ENCODE results near the gene ABHD16B. TPM values are rescaled to one million over a fixed set of nuclear protein-coding genes. Genes with fewer than 3 reads are reported as not detected.
"Not testable (repeated sequence)": the region's sequence is repeated elsewhere in the genome, so short reads cannot be mapped to it uniquely, and the experiment has no call there.

ABHD16B gene
- polyA plus RNA-seq, 1 donor: not detected

DNA sequence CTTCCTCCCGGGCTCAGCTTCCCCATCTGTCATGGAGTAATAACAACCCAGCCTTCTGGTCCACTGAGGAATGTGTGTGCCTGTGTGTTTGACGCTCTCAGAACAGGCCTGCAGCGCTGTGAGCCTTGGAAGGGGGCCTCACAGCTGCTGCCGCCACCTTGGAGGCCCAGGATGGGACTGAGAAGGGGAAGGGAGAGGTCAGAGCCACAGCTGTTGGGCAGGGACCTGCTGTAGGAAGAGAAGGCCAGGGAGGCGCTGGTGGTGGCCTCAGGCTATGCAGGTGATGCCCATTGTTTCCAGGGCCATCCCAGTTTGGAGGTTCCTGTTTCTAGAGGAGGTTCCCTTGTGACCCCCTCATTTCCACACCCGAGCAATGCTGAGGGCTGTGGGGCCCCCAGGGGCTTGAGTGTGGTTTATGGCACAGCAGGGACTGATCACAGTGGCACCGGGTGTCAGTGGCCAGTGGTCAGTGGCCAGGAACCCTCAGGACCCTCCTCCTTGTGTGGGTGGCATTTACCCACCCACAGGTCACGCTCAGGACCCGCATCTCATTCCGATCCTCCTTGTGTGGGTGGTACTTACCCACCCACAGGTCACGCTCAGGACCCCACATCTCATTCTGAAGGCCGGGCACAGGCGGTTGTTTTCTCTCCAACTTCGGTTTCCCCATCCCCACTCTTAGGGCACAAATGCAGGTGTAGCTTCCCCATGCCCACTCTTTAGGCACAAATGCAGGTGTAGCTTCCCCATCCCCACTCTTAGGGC lies 17.8 kb downstream of the ABHD16B start:
- no peak for DNase-seq

DNA sequence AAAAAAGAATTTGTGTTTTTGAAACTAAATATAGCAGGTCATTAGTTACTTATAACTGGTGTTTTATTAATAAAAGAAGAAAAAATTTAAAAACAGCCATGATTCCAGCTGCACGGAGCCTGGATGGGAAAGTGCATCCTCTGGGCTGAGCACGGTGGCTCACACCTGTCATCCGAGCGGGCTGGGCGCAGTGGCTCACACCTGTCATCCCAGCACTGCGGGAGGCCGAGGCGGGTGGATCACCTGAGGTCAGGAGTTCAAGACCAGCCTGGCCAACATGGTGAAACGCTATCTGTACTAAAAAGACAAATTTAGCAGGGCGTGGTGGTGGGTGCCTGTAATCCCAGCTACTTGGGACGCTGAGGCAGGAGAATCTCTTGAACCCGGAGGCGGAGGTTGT lies 19.6 kb downstream of the ABHD16B start:
- DNase-seq: not testable (repeated sequence)

- DNase-seq: no peak
Observed at GRCh38 chr20:63881451-63882226, 20.3 kb downstream of the ABHD16B start.

- no peak for DNase-seq
Observed at GRCh38 chr20:63882257-63883200, 21.2 kb downstream of the ABHD16B start.

GRCh38 chr20:63883201-63883593 lies 21.9 kb downstream of the ABHD16B start:
- no peak for DNase-seq

- DNase-seq: no peak
Observed at GRCh38 chr20:63884506-63885263, 23.4 kb downstream of the ABHD16B start.

- no peak for DNase-seq
Observed at GRCh38 chr20:63885264-63886053, 24.2 kb downstream of the ABHD16B start.

DNA sequence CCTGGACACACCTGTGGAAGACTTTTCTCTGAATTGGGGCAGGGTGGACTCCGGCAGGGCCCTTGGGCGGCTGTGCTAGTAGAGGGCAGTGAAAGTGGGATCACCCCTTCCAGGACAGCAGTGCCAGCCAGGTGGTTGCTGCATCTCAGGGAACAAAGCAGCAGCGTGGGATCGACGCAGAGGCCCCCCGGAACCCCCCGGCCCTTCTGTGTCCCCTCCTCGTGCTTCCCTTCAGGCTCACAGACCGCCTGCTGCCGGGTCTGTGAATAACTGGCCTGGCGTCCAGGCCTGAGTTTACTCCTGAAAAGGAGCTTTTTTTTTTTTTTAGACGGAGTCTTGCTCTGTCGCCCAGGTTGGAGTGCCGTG lies 24.7 kb downstream of the ABHD16B start:
- DNase-seq: no peak

DNA sequence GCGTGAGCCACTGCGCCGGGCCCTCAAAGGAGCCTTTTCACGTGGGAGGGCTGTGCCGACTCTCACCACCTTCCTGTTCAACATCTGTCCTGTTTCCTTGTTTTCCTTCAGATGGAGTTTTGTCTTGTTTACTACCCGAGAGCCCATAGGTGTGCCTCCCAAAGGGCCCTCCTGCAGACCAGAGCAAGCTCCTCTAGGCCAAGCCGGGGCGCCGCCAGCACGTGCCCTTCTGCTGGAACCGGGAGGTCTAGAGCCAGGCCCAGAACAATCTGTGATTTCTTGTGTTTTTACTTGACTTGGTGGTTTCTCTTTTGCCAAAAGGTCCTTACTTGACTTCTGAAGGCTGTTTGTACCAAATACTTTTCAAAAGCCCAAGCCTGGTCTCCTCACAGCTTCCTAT lies 25.6 kb downstream of the ABHD16B start:
- DNase-seq: no peak

DNA sequence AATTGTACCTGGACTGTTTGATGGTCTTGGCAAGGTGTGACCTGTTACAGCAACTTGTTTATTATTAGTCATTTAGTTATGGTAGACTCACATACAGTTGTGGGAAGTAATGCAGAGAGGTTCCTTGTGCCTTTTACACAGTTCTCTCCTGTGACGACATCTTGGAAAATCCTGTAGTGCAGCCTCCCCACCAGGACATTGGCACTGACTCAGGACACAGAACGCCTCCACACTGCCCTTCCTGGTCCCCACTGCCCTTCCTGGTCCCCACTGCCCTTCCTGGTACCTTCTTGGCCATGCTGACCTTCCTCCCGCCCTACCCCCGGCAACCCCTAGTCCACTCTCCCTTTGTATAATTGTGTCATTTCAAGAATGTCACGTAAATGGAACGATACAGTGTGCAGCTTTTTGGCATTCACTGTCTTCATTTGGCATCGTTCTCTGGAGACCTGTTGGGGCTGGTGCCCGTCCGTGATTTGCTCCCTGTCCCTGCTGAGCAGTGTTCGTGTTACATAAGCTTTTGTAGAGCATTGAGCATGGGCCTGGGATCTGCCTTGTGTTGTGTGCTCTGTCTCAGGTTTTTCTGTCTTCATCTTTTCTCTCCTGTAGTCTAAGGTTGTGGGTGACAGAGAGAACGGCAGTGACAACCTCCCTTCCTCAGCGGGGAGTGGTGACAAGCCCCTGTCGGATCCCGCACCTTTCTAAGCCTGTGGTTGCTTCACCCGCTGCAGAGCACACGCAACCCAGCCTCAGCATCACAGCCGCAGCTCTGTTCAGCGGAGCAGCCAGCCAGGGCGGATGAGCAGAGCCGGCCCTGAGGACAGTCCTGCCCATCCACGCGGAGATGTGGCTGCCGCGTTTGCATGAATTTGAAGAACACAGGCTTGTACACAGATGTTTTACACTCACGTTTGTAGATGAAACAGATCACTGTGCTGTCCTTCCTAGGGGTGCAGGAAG lies 28.2 kb downstream of the ABHD16B start:
- no peak for DNase-seq

- no peak for DNase-seq
Observed at GRCh38 chr20:63890201-63890576, 28.9 kb downstream of the ABHD16B start.

- DNase-seq: no peak
Observed at GRCh38 chr20:63890616-63891015, 29.3 kb downstream of the ABHD16B start.

DNA sequence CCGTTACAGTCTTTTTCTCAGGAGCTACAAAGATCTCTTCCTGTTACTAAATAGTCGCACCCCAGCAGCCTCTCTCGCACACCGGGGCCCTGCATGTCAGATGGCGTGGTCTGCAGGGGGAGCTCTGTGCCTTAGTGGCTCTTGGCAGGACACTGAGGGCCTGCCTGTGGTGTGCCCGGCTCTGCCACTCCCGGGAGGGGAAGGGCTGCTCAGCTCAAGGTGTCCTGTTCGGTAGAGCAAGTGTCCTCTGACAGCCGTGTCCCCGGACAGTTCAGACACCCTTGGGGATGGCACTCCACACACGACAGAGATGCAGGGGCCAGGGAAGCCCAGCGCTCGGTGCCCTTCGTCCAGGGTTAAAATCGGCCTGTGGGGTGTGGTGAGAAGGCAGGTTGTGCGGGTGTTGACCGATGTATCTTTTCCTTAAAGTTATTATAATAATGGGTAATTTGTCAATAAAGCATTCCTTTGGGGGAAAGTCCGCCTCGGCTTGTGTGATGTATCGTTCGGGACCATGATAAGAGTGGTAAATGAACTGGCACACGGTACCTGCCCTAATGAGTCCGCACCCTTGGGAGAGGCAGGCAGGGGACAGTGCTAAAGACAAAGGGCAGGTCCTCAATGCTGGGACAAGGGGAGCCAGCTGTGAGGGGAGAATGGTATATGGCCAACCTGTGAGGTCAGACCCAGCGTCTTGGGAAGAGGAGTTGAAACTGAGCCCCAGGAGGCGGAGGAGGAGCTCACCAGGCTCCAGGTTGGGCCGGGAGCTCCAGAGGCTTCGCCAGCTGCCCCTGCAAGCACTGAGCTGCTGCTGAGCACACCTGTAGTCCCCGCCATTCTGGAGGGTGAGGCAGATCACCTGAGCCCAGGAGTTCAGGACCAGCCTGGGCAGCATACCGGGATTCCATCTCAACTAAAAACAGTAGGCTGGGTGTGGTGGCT lies 30.0 kb downstream of the ABHD16B start:
- no peak for DNase-seq

GRCh38 chr20:63892402-63892801 lies 31.1 kb downstream of the ABHD16B start:
- DNase-seq: no peak

DNA sequence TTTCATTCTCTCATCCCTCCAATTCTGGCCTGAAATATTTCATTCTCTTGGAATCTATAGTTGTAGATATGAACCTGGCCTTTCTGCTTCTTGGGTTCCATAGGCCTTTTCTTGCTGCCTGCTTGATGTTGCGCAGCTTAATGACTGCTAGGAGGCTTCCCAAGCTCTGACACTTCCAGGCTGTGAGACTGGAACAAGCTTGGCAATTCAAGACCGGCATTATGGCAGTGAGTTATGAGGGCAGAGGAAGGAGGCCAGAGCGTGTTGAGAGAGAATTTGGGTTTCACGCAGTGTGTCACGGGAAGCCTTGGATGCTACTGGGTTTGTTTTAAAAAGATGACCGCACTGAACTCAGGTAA lies 32.7 kb downstream of the ABHD16B start:
- DNase-seq: no peak

DNA sequence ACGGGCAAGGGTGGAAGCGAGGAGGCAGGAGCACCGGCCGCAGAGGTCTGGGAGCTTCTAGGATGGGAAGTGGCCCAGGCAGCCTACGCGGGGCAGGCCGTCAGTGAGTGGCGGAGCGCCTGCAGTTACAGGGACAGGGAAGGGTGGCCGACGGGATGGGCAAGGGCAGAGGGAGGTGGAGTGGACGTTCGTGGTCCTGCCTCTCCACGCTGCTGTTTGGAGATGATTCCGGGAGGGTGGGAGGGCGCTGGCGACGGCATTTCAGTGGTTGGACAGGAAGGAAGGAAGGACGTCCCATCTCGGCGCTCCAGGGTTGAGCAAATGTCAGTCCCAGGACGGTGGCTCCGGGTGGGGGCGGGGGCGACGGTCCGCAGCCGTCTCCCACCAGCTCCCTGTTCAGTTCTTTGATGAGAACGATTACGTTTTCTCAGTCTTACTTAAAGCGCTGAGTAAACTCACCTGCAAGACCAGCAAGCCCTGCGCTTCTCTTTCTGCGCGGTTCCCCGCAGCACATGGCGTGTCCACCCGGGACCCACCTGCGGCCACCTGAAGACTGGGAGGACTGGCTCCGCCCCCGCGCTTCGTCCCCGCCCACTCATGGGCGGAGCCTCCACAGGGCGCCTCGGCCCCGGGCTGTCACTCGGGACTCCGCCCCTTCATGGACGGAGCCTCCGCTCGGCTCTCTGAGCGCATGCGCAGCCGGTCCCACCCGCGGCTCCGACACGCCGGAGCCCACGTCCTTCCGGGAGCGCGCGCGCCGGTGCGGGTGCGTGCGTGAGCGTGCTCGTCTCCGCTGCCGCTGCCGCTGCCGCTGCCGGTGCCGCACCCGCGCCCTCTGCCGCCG lies 33.3 kb downstream of the ABHD16B start, which contains the start of gene DNAJC5:
Gene DNAJC5, plus strand, starts transcription at position 769 of the 844 bp plus-strand sequence. CDS start 33,220 bp downstream, outside the sequence.
- peak; percentile 95 for DNase-seq

DNA sequence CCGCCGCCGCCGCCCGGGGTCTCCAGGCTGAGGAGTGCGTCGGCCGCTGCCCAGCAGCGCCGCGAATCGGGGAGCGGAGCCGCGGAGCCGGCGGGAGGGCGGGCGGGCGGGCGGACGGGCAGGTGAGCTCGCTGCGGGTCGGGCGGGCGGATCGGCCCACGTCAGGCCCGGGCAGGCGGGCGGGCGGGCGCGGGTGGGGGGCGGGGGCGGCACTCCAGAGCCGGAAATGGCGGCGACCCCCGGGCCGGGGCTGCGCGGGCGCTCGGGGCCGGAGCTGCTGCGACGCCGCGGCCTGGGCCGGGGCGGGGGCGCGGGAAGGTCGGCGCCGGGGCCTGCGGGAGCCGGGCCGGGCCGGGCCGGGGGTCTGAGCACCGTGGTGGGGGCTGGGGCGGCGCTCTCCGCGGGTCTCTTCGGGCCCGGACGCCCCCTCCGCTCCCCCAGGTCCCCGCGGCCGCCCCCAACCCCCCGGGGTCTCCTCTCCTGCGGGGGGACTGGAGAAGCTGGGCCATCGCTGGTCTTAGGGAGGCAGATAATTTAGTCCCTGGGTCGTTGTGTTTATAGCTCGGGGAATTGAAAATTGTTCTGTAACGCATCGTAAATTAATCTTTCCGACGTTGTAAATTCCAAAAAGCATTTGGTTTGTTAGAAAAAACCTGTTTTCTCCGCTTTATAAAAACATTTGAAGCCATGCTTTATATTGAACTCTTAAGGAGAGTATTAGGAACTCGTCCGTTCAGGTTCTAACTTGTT lies 34.1 kb downstream of the ABHD16B start:
- DNase-seq: no peak

Measured in hindlimb muscle (tissue), 1 donor.